HG02623 (cell line): ENCODE measurements around the gene R3HDML.

ENCODE experiments used
- ATAC-seq: cut with Tn5 transposase; IDR thresholded peaks from one replicate; pipeline ENCODE4 v1.9.1; 2021; ENCODE audit warnings: moderate library complexity; ENCODE audit not compliant: unreplicated experiment

R3HDML gene

DNA sequence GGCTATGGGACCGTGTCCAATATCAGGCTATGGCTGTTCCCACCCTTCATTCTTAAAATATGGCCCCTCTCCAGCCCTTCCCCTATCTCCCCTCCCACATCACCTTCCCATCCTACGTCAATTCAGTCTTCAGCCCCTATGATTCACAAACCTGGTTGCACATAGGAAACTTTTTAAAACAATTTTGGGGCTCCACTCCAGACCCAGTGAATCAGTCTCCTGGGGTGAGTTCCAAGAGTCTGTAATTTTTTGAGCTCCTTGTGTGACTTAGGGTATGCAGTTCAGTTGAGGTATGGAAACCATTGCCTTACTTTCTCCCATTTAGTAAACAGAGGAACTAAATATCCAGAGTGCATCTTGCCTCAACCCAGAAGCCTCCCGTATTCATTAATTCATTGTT is 24.2 kb downstream of the R3HDML start:
- ATAC-seq, result no peak

GRCh38 chr20:44362466-44362940 is 25.7 kb downstream of the R3HDML start:
- no peak for ATAC-seq

DNA sequence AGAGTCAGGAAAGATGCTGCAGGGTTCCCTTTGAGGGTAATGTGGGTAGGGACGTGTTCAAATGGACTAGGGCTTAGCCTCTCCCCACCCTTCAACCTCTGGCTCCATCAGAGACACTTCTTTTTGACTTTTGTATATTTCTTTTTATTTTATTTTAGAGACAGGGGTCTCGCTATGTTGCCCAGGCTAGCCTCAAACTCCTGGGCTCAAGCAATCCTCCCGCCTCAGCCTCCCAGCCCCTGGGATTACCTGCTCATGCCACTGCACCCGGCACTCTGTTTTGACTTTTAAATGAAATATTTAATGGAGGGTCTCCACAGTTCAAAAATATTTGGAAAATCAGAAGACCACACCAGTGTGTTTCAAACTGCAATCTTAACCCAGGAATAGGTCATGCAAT is 27.2 kb downstream of the R3HDML start:
- no peak for ATAC-seq

- no peak for ATAC-seq
These were observed 27.9 kb downstream of the R3HDML start for GRCh38 chr20:44364780-44365179.

DNA sequence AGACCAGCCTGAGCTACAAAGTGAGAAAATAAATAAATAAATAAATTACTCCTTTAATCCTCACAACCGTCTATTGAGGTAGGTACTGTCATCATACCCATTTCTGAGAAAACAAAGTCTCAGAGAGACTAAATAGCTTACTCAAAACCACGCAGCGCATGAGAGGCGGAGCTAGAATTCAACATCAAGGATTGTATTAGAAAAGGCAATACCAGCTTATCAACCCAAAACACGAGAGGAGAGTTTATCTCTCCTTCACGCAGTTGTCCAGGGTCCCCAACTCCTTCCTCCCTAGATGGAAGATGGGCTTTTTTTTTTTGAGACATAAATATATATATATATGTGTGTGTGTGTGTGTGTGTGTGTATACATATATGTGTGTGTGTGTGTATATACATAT is 30.9 kb downstream of the R3HDML start:
- no peak for ATAC-seq

DNA sequence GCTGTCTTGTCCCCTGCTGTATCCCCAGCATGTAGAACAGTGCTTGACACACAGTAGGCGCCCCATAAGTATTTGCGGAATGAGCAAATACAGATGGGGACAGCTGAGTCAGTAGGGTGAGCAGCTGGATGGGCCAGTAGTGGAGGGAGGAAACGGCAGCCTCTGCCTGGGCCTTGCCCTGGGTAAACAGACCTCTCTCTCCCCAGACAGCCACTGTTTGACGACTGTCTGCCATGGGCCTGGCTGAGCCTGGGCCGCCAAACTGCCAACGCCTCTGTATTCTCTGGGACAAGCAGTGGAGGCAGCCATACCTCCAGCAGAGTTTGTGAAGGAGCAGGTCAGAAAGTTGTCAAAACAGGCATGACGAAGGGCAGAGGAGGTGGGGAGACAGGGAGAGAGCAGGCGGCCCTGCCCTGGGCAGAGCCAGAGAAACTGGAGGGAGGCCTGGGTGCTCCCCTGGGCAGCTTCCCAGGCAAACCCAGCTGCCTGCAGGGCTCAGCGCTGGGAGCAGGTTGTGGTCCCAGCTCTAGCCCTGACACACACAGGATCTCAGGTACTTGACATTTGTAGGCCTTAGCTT is 33.9 kb downstream of the R3HDML start:
- no peak for ATAC-seq

GRCh38 chr20:44382641-44383040 is 45.8 kb downstream of the R3HDML start:
- no peak for ATAC-seq

DNA sequence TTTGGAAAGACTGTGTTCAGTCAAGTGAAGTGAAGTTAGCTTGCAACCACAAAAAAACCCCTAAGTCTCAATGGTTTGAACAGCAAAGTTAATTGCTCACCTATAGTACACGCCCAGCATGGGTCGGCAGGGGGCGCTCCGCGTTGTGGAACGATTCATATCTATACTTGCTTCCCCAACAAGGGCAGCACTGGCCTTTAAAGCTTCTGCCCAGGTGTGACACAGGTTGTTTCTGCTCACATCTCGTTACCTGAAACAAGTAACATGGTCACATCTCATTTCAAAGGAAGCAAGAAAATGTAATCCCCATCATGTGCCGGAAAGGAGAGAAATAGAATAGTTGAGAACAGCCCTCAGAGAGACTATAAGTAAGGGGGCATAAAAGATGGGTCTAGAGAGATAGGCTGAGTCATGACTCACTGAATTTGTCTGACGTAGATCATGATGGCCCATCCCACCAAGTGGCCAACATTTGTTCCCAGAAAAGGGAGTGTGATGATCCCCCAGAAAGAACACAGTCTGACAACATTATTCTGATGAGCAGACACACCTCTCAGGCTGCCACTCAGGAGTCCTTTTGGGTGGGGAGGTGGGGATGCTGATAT is 47.7 kb downstream of the R3HDML start:
- no peak for ATAC-seq

- ATAC-seq, result no peak
These were observed 51.7 kb downstream of the R3HDML start for GRCh38 chr20:44388466-44389023.

- no peak for ATAC-seq
These were observed 53.0 kb downstream of the R3HDML start for GRCh38 chr20:44389871-44390270.

- no peak for ATAC-seq
These were observed 53.4 kb downstream of the R3HDML start for GRCh38 chr20:44390280-44390679.

GRCh38 chr20:44392088-44392775 is 55.4 kb downstream of the R3HDML start:
- ATAC-seq, result no peak

GRCh38 chr20:44392776-44393607 is 56.1 kb downstream of the R3HDML start:
- no peak for ATAC-seq

- no peak for ATAC-seq
These were observed 57.0 kb downstream of the R3HDML start for GRCh38 chr20:44393608-44394451.

DNA sequence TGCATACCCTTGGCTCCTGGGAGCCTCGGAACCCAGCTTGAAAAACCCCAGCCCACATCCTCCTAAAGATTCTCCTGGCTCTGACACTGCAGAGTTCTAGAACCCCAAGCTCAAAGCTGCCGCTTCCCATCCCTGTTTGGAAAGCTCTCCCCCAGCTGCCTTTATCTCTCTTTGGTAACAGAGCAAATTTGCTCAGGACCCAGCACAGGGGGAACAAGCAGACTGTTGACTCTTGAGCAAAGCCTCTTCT is 57.5 kb downstream of the R3HDML start:
- no peak for ATAC-seq

- ATAC-seq, result no peak
These were observed 58.0 kb downstream of the R3HDML start for GRCh38 chr20:44394702-44395460.

DNA sequence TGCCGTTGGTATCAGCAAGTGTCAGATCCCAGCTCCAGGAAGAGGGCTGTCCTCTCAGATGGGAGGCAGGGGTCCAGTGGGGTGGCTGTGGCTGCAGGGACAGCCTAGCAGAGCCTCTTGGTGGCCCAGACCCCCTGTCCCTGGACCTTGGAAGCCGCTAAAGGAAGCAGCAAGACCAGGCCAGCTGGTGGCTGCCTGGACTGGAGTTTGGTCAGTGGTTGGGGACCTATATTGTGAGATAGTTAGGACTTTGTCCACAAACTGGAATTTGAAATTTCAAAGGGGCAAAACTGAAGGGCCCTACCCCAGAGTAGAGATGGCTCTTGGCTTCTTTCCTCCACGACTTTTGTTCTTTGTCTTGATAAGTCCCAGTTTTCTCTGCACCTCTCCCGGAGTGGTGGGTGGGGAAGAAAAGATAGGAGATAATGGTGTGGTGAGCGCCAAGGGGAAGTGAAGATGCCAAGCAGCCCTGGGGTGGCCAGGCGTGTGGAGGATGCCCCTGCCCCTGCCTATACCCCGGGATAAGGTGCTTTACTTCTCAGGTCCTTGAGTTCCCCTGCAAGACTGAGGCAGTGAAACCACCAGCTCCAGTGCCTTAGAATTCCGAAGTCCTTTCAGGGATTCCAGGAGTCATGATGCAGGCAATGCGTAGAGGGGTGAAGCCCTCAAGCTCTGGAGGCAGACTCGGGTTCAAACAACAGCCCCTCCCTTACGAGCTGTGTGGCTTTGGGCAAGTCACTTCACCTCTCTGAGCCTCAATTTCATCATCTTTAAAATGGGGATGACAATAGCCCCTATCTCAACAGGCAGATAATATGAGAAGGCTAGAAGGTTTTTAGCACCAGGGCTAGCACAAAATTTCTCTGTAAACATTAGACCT is 58.9 kb downstream of the R3HDML start:
- ATAC-seq, result no peak

GRCh38 chr20:44396369-44397130 is 59.7 kb downstream of the R3HDML start:
- no peak for ATAC-seq
